AML-193 (cell line): ENCODE measurements around the gene CDK14.
A peak's percentile ranks its signal among the peaks of the same experiment; 100 is the strongest.

Experiments
- DNase-seq, 2 experiments: peaks; one replicate each; lab custom pipeline; 2025; lab: John Stamatoyannopoulos, UW

Gene CDK14

GRCh38 chr7:90595801-90596670 lies at the start of gene CDK14:
Gene CDK14, plus strand, starts transcription at chr7:90596321. Its CDS starts 307 bp downstream, at chr7:90596628.
- DNase-seq, result no peak

- DNase-seq, result no peak
Measured at GRCh38 chr7:90551036-90551435, 45.1 kb upstream of the CDK14 start.

- peak; percentile 8 to 22 for DNase-seq
Measured at GRCh38 chr7:90552521-90552920, 43.6 kb upstream of the CDK14 start.

GRCh38 chr7:90560730-90561129 lies 35.4 kb upstream of the CDK14 start:
- DNase-seq, result no peak

GRCh38 chr7:90563286-90563685 lies 32.8 kb upstream of the CDK14 start:
- no peak for DNase-seq

- DNase-seq, result no peak
Measured at GRCh38 chr7:90564455-90564854, 31.7 kb upstream of the CDK14 start.

- no peak for DNase-seq
Measured at GRCh38 chr7:90568213-90568612, 27.9 kb upstream of the CDK14 start.

GRCh38 chr7:90569368-90569767 lies 26.8 kb upstream of the CDK14 start:
- DNase-seq, result no peak

GRCh38 chr7:90570373-90570959 lies 25.7 kb upstream of the CDK14 start:
- DNase-seq, result no peak

- DNase-seq, result no peak
Measured at GRCh38 chr7:90574146-90574819, 21.8 kb upstream of the CDK14 start.

GRCh38 chr7:90574820-90575187 lies 21.3 kb upstream of the CDK14 start:
- DNase-seq, result no peak

GRCh38 chr7:90579181-90579688 lies 16.9 kb upstream of the CDK14 start:
- no peak for DNase-seq

GRCh38 chr7:90580051-90580450 lies 16.1 kb upstream of the CDK14 start:
- no peak for DNase-seq

GRCh38 chr7:90582164-90582563 lies 14.0 kb upstream of the CDK14 start:
- peak in 1 of 2 experiments; percentile 6 for DNase-seq

- DNase-seq, result no peak
Measured at GRCh38 chr7:90584378-90584777, 11.7 kb upstream of the CDK14 start.

GRCh38 chr7:90586091-90586490 lies 10.0 kb upstream of the CDK14 start:
- no peak for DNase-seq

- DNase-seq, result no peak
Measured at GRCh38 chr7:90587766-90588165, 8.4 kb upstream of the CDK14 start.

GRCh38 chr7:90592033-90592432 lies 4.1 kb upstream of the CDK14 start:
- no peak for DNase-seq

- DNase-seq, result no peak
Measured at GRCh38 chr7:90593205-90593604, 2.9 kb upstream of the CDK14 start.

- DNase-seq, result no peak
Measured at GRCh38 chr7:90594751-90595317, 1.3 kb upstream of the CDK14 start.

- no peak for DNase-seq
Measured at GRCh38 chr7:90595342-90595800, 750 bp upstream of the CDK14 start.
